ENCODE results near the gene PKN2.

Gene PKN2

GRCh38 chr1:88683541-88684481, at the start of gene PKN2:
Gene PKN2, plus strand, starts transcription at chr1:88684273. Its CDS starts 308 bp downstream, at chr1:88684581.
- peak; percentile 96 for DNase-seq

- DNase-seq: no peak
Observed at GRCh38 chr1:88634538-88634937, 49.5 kb upstream of the PKN2 start.

- DNase-seq: no peak
Observed at GRCh38 chr1:88640060-88640459, 44.0 kb upstream of the PKN2 start.

- no peak for DNase-seq
Observed at GRCh38 chr1:88645886-88646285, 38.2 kb upstream of the PKN2 start.

GRCh38 chr1:88646476-88647248, 37.4 kb upstream of the PKN2 start:
- DNase-seq: no peak

- DNase-seq: no peak
Observed at GRCh38 chr1:88647249-88647645, 36.8 kb upstream of the PKN2 start.

- no peak for DNase-seq
Observed at GRCh38 chr1:88647749-88648415, 36.2 kb upstream of the PKN2 start.

GRCh38 chr1:88648706-88649105, 35.4 kb upstream of the PKN2 start:
- no peak for DNase-seq

GRCh38 chr1:88649932-88650331, 34.1 kb upstream of the PKN2 start:
- DNase-seq: no peak

- no peak for DNase-seq
Observed at GRCh38 chr1:88650676-88651418, 33.2 kb upstream of the PKN2 start.

GRCh38 chr1:88655140-88655539, 28.9 kb upstream of the PKN2 start:
- no peak for DNase-seq

- DNase-seq: no peak
Observed at GRCh38 chr1:88655685-88656299, 28.3 kb upstream of the PKN2 start.

- DNase-seq: no peak
Observed at GRCh38 chr1:88658419-88658818, 25.7 kb upstream of the PKN2 start.

- no peak for DNase-seq
Observed at GRCh38 chr1:88659552-88659951, 24.5 kb upstream of the PKN2 start.

GRCh38 chr1:88661188-88661587, 22.9 kb upstream of the PKN2 start:
- no peak for DNase-seq

- no peak for DNase-seq
Observed at GRCh38 chr1:88661951-88662699, 21.9 kb upstream of the PKN2 start.

- no peak for DNase-seq
Observed at GRCh38 chr1:88662723-88663122, 21.4 kb upstream of the PKN2 start.

GRCh38 chr1:88668405-88668804, 15.7 kb upstream of the PKN2 start:
- no peak for DNase-seq

GRCh38 chr1:88670462-88670861, 13.6 kb upstream of the PKN2 start:
- DNase-seq: no peak

- no peak for DNase-seq
Observed at GRCh38 chr1:88673446-88673845, 10.6 kb upstream of the PKN2 start.

GRCh38 chr1:88678405-88678804, 5.7 kb upstream of the PKN2 start:
- no peak for DNase-seq

Measured in DMS 273 treated with DMSO at 0.1 percent for 48 hours (cell line).